Stimulated activated CD4-positive, alpha-beta T cell treated with anti-CD3 and anti-CD28 coated beads, Interleukin-12 subunit alpha, Interleukin-12 subunit beta, amount 100 ng/mL, for 48 hours (primary cell): ENCODE measurements around the gene EDN2.

Experiments
- DNase-seq, 3 donors: peaks; one replicate each; pipeline ENCODE4 v3.0.0-alpha.2; 2020; ENCODE audit warnings: low read depth in 2 of 3, low spot score in 1 of 3

EDN2 gene

GRCh38 chr1:41518471-41518870 lies 34.0 kb upstream of the EDN2 start:
- no peak for DNase-seq

DNA sequence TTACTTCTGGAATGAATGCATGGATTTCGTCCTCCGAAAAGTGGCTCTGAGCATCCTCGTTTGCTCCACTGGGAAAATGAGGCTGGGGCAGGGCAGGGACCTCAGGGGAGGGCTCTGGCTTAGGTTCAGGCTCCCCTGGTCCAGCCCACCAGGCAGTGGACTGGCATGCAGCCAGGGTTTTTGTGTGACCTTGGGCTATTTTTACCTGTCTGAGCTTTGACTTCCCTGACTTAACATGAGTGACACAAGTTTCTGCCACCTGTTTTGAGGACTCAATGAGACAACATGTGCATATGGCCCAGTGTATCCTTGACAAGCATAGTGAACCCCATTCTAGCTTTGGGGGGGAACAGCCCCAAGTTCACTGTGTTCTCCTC lies 32.6 kb upstream of the EDN2 start:
- DNase-seq = no peak

DNA sequence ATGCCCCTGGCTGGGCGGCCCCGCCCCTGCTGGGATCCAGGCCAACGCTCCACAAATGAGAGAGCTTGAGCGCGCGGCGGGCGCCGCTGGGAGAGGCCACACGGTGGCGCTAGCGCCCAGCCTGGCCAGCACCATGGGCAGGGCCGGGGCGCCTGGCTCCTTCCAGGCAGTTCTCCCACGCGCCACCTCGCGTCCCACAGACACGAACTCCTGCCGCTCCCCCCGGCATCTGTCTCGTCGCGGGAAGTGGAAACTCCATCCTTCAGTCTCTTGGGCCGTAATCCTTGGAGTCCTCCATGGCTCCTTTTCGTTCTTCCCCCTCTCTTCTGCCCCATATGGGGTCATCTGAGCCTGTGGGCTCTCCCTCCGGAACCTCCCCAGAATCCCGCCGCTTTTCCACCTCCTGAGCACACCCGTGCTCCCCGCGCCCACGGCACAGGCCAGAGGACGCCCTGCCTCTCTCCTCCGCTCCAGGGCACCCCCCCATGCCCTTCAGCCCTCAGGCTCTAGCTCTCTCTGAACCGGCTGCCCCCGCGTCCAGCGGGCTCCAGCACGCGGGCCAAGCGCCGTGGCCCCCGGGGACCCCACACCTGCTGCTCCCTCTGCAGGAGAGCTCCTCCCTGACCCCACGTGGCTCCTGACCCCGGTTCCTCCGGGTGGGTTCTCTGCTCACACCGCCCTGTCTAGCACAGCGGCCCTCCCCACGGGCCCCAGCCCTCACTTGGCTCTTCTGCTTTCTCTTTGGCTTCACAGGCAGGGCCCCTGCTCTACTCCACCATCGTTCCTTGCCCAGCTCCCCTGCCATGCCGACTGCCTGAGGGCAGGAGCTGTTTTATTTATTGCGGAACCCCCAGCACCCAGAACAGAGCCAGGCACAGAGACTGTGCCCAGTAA lies 31.9 kb upstream of the EDN2 start:
- peak; percentile 49 to 73 (median 57) for DNase-seq

DNA sequence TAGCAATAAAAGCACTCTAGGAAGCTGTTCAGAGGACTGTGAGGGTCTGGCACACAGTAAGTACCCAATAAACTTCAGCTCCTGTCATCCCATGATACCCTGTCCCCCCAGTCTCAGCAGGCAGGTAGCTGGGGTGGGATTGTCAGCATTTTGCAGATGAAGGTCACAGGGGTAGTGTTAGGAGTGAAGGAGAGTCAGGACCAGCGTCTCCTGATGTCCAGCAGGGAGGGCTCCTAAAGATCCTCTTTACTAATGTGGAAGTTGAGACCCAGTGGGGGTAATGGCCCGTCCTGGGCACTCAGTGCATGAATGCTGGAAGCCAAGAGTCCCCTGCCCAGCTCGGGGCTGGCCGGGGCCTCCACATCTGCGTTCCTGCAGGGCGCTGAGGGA lies 31.3 kb upstream of the EDN2 start:
- no peak for DNase-seq

DNA sequence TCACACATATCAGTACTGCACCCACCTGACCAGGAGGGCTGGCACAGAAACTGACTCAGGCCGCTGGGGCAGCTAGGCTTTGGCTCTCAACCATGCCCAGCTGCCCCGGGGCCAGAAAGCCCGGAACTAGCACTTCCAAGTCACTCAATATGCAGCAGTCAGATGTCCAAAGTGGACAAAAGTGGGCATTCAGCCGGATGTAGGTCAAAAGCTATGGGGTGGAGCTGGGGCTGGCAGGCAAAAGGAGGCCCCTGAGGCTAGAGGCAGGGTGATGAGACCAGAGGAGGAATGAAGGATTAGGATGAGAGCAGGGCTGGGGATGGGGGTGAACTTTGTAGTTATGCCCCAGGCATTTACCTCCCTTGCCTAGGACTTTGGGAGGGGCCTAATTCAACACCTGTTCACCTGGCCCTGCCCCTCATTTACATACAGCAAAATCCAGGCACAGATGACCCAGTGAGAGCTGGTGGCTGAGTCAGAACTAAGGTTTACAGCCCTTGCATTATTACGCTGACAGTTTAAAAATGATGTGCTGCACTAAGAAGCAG lies 30.7 kb upstream of the EDN2 start:
- no peak for DNase-seq

- no peak for DNase-seq
These were observed 29.9 kb upstream of the EDN2 start for GRCh38 chr1:41514381-41514780.

GRCh38 chr1:41513383-41513735 lies 28.9 kb upstream of the EDN2 start:
- DNase-seq = peak in 1 of 3 donors; percentile 33

DNA sequence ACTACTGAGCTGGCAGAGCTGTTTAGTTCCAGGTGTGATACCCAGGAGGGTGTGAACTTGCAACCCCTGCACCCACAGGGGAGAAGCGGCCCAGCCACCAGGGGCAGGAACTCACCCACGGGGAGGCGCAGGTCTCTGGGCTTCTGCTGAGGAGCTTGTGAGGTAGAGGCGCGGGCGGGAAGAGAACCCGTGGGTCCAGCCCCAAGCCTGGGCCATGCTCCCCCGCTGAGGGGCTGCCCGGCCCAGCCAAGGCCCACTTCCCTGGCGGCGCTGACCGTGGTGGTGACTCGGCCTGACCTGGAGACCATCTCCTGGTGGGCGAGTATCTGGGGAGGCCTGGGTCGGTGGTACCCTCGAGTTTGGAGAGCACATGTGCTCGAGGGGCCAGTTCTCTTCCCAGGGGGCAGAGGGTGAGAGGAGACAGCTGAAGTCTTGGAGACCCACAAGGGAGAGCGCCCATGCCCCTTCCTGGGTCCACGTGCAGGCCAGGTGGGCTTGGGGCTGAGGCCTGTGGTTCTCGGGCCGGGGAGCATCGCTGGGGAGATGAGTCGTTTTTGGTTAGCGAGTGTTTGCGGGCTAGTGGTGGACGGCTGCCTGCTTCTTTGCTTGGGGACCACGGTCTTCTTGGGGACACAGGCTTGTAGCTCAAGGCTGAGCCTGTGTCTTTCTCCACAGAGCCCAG lies 28.4 kb upstream of the EDN2 start:
- no peak for DNase-seq

DNA sequence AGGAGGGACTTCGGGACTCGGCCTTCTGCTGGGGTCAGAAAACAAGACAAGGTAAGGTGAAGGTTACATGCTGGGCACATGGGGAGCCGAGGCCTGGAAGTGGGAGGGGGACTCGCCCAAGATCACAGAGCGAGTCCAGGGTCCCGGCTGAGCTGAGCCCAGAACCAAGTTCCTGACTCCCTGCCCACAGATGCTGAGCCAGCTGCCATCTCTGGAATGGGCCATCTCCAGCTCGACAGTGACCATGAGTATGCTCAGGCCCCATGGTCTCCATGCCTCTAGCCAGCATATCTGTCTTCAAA lies 26.7 kb upstream of the EDN2 start:
- DNase-seq = no peak

DNA sequence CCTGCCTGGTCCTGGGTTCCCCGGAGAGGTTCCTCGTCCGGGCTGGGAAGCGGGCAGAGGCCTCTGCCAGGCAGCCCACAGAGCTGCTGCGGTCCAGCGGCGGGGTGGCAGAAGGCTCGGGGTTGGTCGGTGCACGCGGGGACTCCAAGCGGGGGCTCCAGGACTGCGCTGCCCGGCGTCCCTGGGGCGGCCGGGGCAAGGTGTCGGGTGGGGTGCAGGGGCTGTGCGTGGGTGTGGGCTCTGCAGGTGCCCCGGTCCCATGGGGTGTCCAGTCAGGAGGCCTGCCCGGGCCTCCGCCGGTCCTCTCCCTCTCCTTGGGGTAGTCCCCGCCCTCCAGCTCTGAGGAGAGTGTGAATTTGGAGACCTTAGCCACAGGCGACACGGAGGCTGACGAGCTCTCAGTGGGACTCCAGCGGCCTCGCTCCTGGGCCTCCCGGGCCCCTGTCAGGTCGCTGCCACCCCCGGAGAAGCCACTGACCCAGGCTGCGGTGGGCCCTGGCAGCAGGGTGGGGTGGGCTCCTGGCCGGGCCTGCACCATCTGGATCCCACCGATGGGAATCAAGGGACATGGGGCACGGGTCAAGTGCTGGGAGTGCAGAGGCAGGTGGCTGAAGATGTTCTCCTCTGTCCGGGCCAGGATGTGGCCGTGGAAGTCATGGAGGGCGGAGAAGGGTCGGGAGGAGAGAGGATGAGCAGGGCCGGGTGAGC lies 26.2 kb upstream of the EDN2 start:
- DNase-seq = no peak

DNA sequence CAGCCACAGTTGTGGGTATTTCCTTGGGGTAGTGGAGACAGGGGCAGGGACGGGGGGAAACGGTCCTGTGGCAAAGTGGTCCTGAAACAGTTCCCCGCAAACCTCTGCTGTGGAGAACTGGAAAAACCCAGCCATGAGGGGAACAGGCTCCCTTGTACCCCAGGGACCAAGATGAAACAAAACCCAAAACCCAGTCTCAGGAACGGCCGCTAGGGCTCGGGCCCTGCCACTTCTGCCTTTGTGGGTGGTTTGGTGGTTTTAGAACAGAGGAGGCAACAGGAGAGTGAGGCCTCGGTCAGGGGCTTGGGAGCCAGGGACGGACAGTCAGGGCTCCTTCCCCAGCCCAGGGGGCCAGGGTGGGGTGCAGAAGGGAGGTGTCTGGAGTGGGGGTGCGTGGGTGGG lies 24.8 kb upstream of the EDN2 start:
- DNase-seq = no peak

DNA sequence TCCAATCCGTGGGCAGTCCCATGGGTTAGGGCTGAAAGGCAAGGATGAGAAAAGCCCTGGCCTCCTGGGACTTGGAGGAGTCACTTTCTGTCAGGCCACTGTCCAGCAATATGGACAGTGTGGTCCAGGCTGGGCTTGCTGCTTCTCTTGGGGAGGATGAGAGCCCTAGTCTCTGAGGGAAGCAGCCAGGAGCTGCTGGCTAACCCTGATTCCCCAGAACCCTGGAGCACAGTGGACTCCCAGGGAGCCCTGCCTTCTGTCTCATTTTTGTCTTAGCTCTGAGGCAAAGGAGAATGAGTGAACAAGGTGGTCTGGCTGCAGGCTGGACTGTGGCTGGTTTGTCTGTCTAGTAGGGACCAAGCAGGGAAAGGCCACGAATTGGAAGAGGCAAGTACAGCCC lies 23.8 kb upstream of the EDN2 start:
- DNase-seq = no peak

DNA sequence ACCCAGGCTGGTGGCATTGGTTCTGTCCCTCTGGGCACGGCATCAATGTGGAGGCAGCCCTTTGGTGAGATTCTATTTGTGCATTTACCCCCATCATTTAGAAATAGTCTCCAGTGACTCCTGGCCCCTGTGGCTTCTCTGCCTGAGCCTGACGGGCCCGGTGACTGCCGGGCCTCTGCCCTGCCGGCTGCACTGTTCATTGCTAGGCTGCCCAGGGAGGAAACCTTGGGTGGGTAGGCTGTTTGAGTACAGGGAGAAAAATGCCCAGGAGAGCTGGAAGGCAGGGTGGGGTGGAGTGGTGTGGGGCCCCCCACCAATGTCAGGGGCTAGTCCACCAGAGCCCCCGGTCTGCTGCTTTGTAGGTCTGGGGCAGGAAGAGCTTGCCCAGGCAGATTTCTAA lies 23.4 kb upstream of the EDN2 start:
- DNase-seq = no peak

DNA sequence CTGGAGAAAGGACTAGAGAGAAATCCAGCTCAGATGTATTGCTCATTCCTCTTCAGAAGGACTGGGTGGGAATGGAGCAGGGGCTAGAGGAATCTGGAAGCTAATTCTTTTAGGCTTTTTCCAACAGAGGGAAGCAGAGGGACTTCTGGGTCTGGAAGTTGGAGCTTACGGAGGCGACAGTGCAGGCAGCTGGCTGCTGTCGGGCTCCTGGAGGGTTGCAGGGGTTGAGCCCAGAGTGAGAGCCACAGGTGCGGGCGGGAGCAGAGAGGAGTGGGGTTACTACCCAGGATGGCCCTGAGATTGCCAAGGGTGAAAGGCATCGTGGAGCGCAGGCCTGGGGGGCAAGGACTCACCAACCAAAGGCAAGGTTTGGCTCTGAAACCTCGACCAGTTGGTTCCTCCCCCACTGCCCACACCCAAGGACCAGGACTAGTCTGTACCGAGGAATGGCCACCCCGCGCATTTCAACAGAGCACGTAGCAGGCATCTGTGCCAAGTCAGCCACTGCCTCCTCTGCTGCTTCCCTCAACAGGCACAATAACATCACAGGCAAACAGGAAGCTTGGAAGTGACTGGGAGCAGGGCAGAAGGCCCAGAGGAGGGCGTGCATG lies 22.7 kb upstream of the EDN2 start:
- DNase-seq = no peak

- no peak for DNase-seq
These were observed 19.9 kb upstream of the EDN2 start for GRCh38 chr1:41504114-41505035.

DNA sequence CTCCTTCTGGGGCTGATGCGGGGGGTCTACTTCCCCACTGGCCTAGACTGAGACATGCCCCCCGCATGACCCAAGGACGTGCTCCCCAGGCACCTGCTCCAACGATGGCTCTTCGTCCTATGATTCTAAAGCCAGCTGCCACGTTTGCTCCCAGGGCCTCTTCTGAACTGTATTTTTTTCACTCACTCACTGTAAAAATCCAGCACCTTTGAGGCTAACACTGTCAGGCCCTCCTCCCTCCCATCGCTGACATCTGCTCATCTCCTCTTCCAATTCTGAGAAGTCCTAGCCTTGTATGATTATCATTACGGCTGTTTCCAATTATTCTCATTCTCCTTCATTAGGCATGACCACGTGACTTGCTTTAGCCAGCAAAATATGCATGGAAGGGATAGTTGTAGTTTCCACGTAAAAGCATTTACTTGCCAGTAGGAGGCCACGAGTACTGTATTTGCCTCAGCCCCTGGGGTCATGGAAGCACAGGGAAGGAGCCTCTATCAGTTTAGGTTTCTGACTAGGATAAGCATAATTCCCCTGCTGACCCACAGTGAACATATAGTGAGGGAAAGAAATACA lies 19.1 kb upstream of the EDN2 start:
- no peak for DNase-seq

DNA sequence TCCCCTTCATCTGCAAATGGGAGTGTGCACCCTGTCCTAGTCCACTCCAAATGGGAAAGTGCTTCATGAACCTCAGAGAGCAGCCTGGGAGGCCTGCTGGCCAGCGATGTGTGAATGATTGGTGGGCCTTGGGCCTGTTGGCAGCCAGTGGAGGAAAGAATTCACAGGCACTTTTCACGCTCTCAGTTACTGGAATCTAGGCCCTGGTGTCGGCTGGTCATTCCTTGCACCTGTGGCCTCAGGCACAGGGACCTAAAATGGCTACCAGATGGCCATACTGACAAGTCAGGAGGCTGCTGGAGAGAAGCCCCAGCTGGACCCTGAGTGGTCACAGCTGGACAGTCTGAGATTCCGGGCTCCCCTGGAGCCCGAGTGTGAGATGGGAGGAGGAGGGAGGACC lies 18.4 kb upstream of the EDN2 start:
- no peak for DNase-seq

GRCh38 chr1:41501581-41501980 lies 17.1 kb upstream of the EDN2 start:
- DNase-seq = no peak

- no peak for DNase-seq
These were observed 16.5 kb upstream of the EDN2 start for GRCh38 chr1:41500781-41501518.

GRCh38 chr1:41500378-41500777 lies 15.9 kb upstream of the EDN2 start:
- no peak for DNase-seq
